HepG2 (cell line): ENCODE results near the gene GPC3. TPM values are rescaled to one million over a fixed set of nuclear protein-coding genes. Genes with fewer than 3 reads are reported as not detected.

ENCODE experiments used
- AGO1 ChIP-seq: fragments of 200-400 bp; formaldehyde crosslinking; IDR thresholded peaks from 2 replicates; pipeline ENCODE4 v1.6.1; 2017; ENCODE audit warnings: mild to moderate bottlenecking, low read depth, low read length, moderate library complexity; ENCODE audit not compliant: poor library complexity, severe bottlenecking
- ATF7-NPFF ChIP-seq: sonication (generic); formaldehyde crosslinking; IDR thresholded peaks from 2 replicates; pipeline ENCODE4 v1.8.1; 2023; ENCODE audit warnings: mild to moderate bottlenecking, low read depth, missing genetic modification reagents, moderate library complexity
- GABPB1 ChIP-seq: IDR thresholded peaks from 2 replicates; pipeline ENCODE4 v1.6.1; 2016; ENCODE audit warnings: mild to moderate bottlenecking, missing genetic modification reagents, moderate library complexity, missing compliant biosample characterization
- GATAD2A ChIP-seq: IDR thresholded peaks from 2 replicates; pipeline ENCODE4 v1.6.1; 2016
- KMT2A ChIP-seq: sonication (generic); formaldehyde crosslinking; IDR thresholded peaks from 2 replicates; pipeline ENCODE4 v1.4.0; 2020; ENCODE audit warnings: missing genetic modification reagents
- MEIS2 ChIP-seq: sonication (generic); formaldehyde crosslinking; IDR thresholded peaks from 2 replicates; pipeline ENCODE4 v1.9.0; 2021; ENCODE audit warnings: mild to moderate bottlenecking, missing genetic modification reagents
- MTERF4 ChIP-seq: sonication (generic); formaldehyde crosslinking; IDR thresholded peaks from 2 replicates; pipeline ENCODE4 v1.8.0; 2023; ENCODE audit warnings: mild to moderate bottlenecking, missing genetic modification reagents
- NCOA1 ChIP-seq: sonication (generic); formaldehyde crosslinking; IDR thresholded peaks from 2 replicates; pipeline ENCODE4 v1.9.0; 2021; ENCODE audit warnings: missing genetic modification reagents
- NFE2L2 ChIP-seq: fragments of 150-350 bp; IDR thresholded peaks from 2 replicates; pipeline ENCODE4 v1.6.1; 2014; ENCODE audit warnings: low read length
- SOX6 ChIP-seq, 2 experiments: fragments of 450-650 bp in 1 of 2; sonication (generic) in 1 of 2; formaldehyde crosslinking in 1 of 2; IDR thresholded peaks; 2 replicates each; pipeline versions ENCODE4 v1.4.0 to v1.6.1; 2017 to 2020; ENCODE audit warnings: antibody characterized with exemption in 1 of 2, mild to moderate bottlenecking in 1 of 2, missing genetic modification reagents in 1 of 2
- TRIM22 ChIP-seq: fragments of 450-650 bp; IDR thresholded peaks from 2 replicates; pipeline ENCODE4 v1.6.1; 2017
- ZBTB8A ChIP-seq: sonication (generic); formaldehyde crosslinking; IDR thresholded peaks from 2 replicates; pipeline ENCODE4 v1.4.0; 2020; ENCODE audit warnings: mild to moderate bottlenecking, low read depth, missing genetic modification reagents, borderline replicate concordance
- ZFP90 ChIP-seq: sonication (generic); formaldehyde crosslinking; IDR thresholded peaks from 2 replicates; pipeline ENCODE4 v1.8.0; 2022; ENCODE audit warnings: missing genetic modification reagents, mild to moderate bottlenecking, inconsistent platforms, borderline replicate concordance
- ZNF207 ChIP-seq: fragments of 450-650 bp; IDR thresholded peaks from 2 replicates; pipeline ENCODE4 v1.6.1; 2016; ENCODE audit warnings: antibody characterized with exemption, borderline replicate concordance
- ZNF24 ChIP-seq: fragments of 450-650 bp; IDR thresholded peaks from 2 replicates; pipeline ENCODE4 v1.6.1; 2017; ENCODE audit warnings: antibody characterized with exemption, mild to moderate bottlenecking
- ZNF333 ChIP-seq: sonication (generic); formaldehyde crosslinking; IDR thresholded peaks from 2 replicates; pipeline ENCODE4 v1.4.0; 2020; ENCODE audit warnings: mild to moderate bottlenecking, missing genetic modification reagents, borderline replicate concordance
- ZNF441 ChIP-seq: sonication (generic); formaldehyde crosslinking; IDR thresholded peaks from 2 replicates; pipeline ENCODE4 v1.7.0; 2021; ENCODE audit warnings: missing genetic modification reagents, borderline replicate concordance
- ZNF678 ChIP-seq: sonication (generic); formaldehyde crosslinking; IDR thresholded peaks from 2 replicates; pipeline ENCODE4 v1.4.0; 2020; ENCODE audit warnings: mild to moderate bottlenecking, missing genetic modification reagents
- polyA plus RNA-seq, 8 experiments: library from polyadenylated mRNA; depleted of rRNA in 3 of 8; stranded (reverse) in 7 of 8; unstranded in 1 of 8; fragments of >200 nt; fragmentation: Illumina TruSeq in 4 of 8; extraction: Trizol in 4 of 8; gene quantifications; 2 replicates each; pipeline versions ENCODE4 v1.2.1 to v1.2.3, GENCODE V29; 2011 to 2016; ENCODE audit warnings: low read depth in 4 of 8, missing spikeins in 1 of 8, mixed read lengths in 1 of 8; ENCODE audit not compliant: insufficient read depth in 1 of 8
- total RNA-seq, 5 experiments: library from RNA; depleted of rRNA; stranded (reverse); fragments of >200 nt; fragmentation: Illumina TruSeq; extraction: Trizol; gene quantifications; 2 replicates each; pipeline ENCODE4 v1.2.3, GENCODE V29; 2016; ENCODE audit warnings: low read depth in 1 of 5
- TF ChIP-seq, protein P1 (sequence below): sonication (generic); formaldehyde crosslinking; IDR thresholded peaks from 2 replicates; pipeline ENCODE4 v1.5.0; 2020; ENCODE audit warnings: missing genetic modification reagents
- TF ChIP-seq, protein P2 (sequence below): IDR thresholded peaks from 2 replicates; pipeline ENCODE4 v1.6.1; 2016; ENCODE audit warnings: mild to moderate bottlenecking
- TF ChIP-seq, protein P3 (sequence below): IDR thresholded peaks from 2 replicates; pipeline ENCODE4 v1.6.1; 2016; ENCODE audit warnings: control low read depth
- TF ChIP-seq, protein P4 (sequence below): IDR thresholded peaks from 2 replicates; pipeline ENCODE4 v1.6.1; 2012; ENCODE audit warnings: inconsistent platforms

The GPC3 gene
- total and polyA plus RNA-seq, 2 of the 13 experiments (the other 11 are each of a cell fraction or from before 2014, with no cell fraction given) = 1,799 to 3,263 TPM

GRCh38 chrX:134006484-134007161 lies 21.2 kb upstream of the GPC3 start (continued):
- TF ChIP-seq, protein P1, sequence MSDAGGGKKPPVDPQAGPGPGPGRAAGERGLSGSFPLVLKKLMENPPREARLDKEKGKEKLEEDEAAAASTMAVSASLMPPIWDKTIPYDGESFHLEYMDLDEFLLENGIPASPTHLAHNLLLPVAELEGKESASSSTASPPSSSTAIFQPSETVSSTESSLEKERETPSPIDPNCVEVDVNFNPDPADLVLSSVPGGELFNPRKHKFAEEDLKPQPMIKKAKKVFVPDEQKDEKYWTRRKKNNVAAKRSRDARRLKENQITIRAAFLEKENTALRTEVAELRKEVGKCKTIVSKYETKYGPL (CRISPR knock-in tag) = no peak
- TF ChIP-seq MEIS2 (CRISPR knock-in tag) = 0 out of 2 replicates have a peak, but pooled peaks have one; percentile 58
- peak; percentile 79 for TF ChIP-seq GATAD2A (CRISPR knock-in tag)
- TF ChIP-seq KMT2A (CRISPR knock-in tag) = no peak
- no peak for TF ChIP-seq ZNF441 (CRISPR knock-in tag)
- TF ChIP-seq ZFP90 (CRISPR knock-in tag) = no peak
- no peak for TF ChIP-seq NCOA1 (CRISPR knock-in tag)
- no peak for TF ChIP-seq ZNF678 (CRISPR knock-in tag)
- no peak for TF ChIP-seq NFE2L2
- no peak for TF ChIP-seq ATF7-NPFF
- no peak for TF ChIP-seq SOX6 (IDR thresholded peaks at IDR 0.05)
- peak; percentile 89 for TF ChIP-seq SOX6 (CRISPR knock-in tag; IDR thresholded peaks at IDR 0.05)
- no peak for TF ChIP-seq ZNF333
- TF ChIP-seq, protein P2, sequence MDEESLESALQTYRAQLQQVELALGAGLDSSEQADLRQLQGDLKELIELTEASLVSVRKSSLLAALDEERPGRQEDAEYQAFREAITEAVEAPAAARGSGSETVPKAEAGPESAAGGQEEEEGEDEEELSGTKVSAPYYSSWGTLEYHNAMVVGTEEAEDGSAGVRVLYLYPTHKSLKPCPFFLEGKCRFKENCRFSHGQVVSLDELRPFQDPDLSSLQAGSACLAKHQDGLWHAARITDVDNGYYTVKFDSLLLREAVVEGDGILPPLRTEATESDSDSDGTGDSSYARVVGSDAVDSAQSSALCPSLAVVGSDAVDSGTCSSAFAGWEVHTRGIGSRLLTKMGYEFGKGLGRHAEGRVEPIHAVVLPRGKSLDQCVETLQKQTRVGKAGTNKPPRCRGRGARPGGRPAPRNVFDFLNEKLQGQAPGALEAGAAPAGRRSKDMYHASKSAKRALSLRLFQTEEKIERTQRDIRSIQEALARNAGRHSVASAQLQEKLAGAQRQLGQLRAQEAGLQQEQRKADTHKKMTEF (CRISPR knock-in tag) = peak; percentile 59; the same call in 1 of the 2 replicates
- TF ChIP-seq, protein P3, sequence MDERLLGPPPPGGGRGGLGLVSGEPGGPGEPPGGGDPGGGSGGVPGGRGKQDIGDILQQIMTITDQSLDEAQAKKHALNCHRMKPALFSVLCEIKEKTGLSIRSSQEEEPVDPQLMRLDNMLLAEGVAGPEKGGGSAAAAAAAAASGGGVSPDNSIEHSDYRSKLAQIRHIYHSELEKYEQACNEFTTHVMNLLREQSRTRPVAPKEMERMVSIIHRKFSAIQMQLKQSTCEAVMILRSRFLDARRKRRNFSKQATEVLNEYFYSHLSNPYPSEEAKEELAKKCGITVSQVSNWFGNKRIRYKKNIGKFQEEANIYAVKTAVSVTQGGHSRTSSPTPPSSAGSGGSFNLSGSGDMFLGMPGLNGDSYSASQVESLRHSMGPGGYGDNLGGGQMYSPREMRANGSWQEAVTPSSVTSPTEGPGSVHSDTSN (CRISPR knock-in tag) = no peak
- TF ChIP-seq AGO1 = no peak
- no peak for TF ChIP-seq ZNF207
- no peak for TF ChIP-seq GABPB1
- TF ChIP-seq ZBTB8A (CRISPR knock-in tag) = no peak
- TF ChIP-seq ZNF24 = no peak
- TF ChIP-seq TRIM22 = no peak
- no peak for TF ChIP-seq MTERF4 (CRISPR knock-in tag)
- TF ChIP-seq, protein P4, sequence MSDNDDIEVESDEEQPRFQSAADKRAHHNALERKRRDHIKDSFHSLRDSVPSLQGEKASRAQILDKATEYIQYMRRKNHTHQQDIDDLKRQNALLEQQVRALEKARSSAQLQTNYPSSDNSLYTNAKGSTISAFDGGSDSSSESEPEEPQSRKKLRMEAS = no peak
